Aorta (tissue), 5 donors: ENCODE results near the gene ZFHX3. TPM values are rescaled to one million over a fixed set of nuclear protein-coding genes. Genes with fewer than 3 reads are reported as not detected.

Experiments used
- ATAC-seq: fragments of 200-7000 bp; cut with Tn5 transposase; one replicate; pipeline ENCODE4 v1.9.1; 2022; ENCODE audit warnings: moderate library complexity; ENCODE audit not compliant: low FRiP score
- DNase-seq, 2 donors: peaks; one replicate each; pipeline ENCODE4 v3.0.0-alpha.2; 2020
- H3K27ac ChIP-seq, 2 donors: one replicate each; pipeline ENCODE4 v1.5.1; 2013; ENCODE audit warnings: low read length in 2 of 2, mild to moderate bottlenecking in 2 of 2, moderate library complexity in 2 of 2, control low read depth in 1 of 2, inconsistent platforms in 1 of 2, low read depth in 1 of 2
- H3K27me3 ChIP-seq, 2 donors: one replicate each; pipeline ENCODE4 v1.6.1; 2013; ENCODE audit warnings: control low read depth in 1 of 2, low read length in 1 of 2, mild to moderate bottlenecking in 1 of 2, moderate library complexity in 1 of 2; ENCODE audit not compliant: insufficient read depth in 2 of 2, control insufficient read depth in 1 of 2
- H3K36me3 ChIP-seq, 2 donors: one replicate each; pipeline ENCODE4 v1.6.1; 2013; ENCODE audit warnings: control low read depth in 1 of 2, low read length in 1 of 2, mild to moderate bottlenecking in 1 of 2; ENCODE audit not compliant: insufficient read depth in 2 of 2, control insufficient read depth in 1 of 2
- H3K4me1 ChIP-seq, 2 donors: one replicate each; pipeline ENCODE4 v1.6.1; 2013; ENCODE audit warnings: low read length in 2 of 2, control low read depth in 1 of 2, mild to moderate bottlenecking in 1 of 2, moderate library complexity in 1 of 2; ENCODE audit not compliant: insufficient read depth in 2 of 2, control insufficient read depth in 1 of 2
- H3K4me3 ChIP-seq, 2 donors: one replicate each; pipeline ENCODE4 v1.5.1; 2013; ENCODE audit warnings: low read length in 2 of 2, control low read depth in 1 of 2, mild to moderate bottlenecking in 1 of 2
- H3K9me3 ChIP-seq: one replicate; pipeline ENCODE4 v1.6.1; 2013; ENCODE audit warnings: mild to moderate bottlenecking, low read length; ENCODE audit not compliant: control insufficient read depth
- WGBS, 2 donors: extraction: QIAGEN DNeasy Blood & Tissue Kit; methylation state at CpG; one replicate each; pipeline ENCODE4 v1.1.7; 2013; 5-methylcytosine and 5-hydroxymethylcytosine counted together
- intact Hi-C, 2 donors: fragments of 100-400 bp; cut with DNase I; formaldehyde crosslinking; loops; one replicate each; pipeline versions ENCODE4 v1.14.2 to v1.15.0; 2022
- polyA plus RNA-seq, 2 donors: library from polyadenylated mRNA; stranded (reverse); fragments of 200-250 nt; gene quantifications; one replicate each; pipeline ENCODE4 v1.2.3, GENCODE V29; 2013
- total RNA-seq, 2 donors: library from RNA; stranded (reverse); fragmentation: NEBNext Ultra II Directional; extraction: Animal tissue kit (Norgen Biotek cat#: 25700); gene quantifications; one replicate each; pipeline ENCODE4 v1.2.1, GENCODE V29; 2021
- donor health status: healthy with polysubstance abuse.
- donor health status: Bipolar disorder and iron deficiency.
- donor health status: DM: no; HTN: no; CAD: no.
- donor health status: DM: no; HTN: no; CAD: no.
- donor health status: DM: yes; HTN: yes; CAD: no.

ZFHX3 gene
- total and polyA plus RNA-seq, 4 donors: 4.3 to 96.9 (median 37.7) TPM

GRCh38 chr16:72791786-72792185 is 256.1 kb downstream of the ZFHX3 start:
- H3K27ac ChIP-seq: no peak overlapping the region
- no peaks in the 10 kb centered on the region for H3K27me3 ChIP-seq
- H3K4me1 ChIP-seq: no peaks in the 10 kb centered on the region
- intact Hi-C loops: no loop called here
- ATAC-seq (no peak), DNase-seq (no peak)
- H3K36me3 ChIP-seq: peaks cover 3% of the 10 kb centered on the region in 2 donors
- H3K4me3 ChIP-seq: no peak overlapping the region
- H3K9me3 ChIP-seq: no peaks in the 10 kb centered on the region

GRCh38 chr16:72789921-72790320 is 258.0 kb downstream of the ZFHX3 start:
- DNase-seq: no peak
- Histone ChIP-seq H3K9me3 (no peaks in the 10 kb centered on the region), H3K4me3 (no peak overlapping the region), H3K4me1 (no peaks in the 10 kb centered on the region), H3K27ac (no peak overlapping the region), H3K36me3 (peaks cover 0 to 3% of the 10 kb centered on the region in 2 donors), H3K27me3 (no peaks in the 10 kb centered on the region)
- intact Hi-C loops: loop anchor here in 1 of 2 donors (5.0 kb wide), 2 partner anchors 57 to 272 kb away; no protein-coding TSS in a partner anchor
- ATAC-seq: no peak
- 95 to 97% methylated on average over 5 of the region's 5 CpGs for WGBS, 2 donors

- H3K27me3 ChIP-seq: no peaks in the 10 kb centered on the region
- peaks cover 0 to 3% of the 10 kb centered on the region in 2 donors for H3K36me3 ChIP-seq
- no peak overlapping the region for H3K27ac ChIP-seq
- ATAC-seq: no peak
- no peaks in the 10 kb centered on the region for H3K9me3 ChIP-seq
- WGBS, 2 donors: 97 to 100% methylated on average over 6 to 7 of the region's 7 CpGs
- H3K4me3 ChIP-seq: no peak overlapping the region
- DNase-seq: no peak
- intact Hi-C loops: loop anchor here in 1 of 2 donors (5.0 kb wide), 2 partner anchors 58 to 273 kb away; no protein-coding TSS in a partner anchor
- H3K4me1 ChIP-seq: no peaks in the 10 kb centered on the region
Measured at GRCh38 chr16:72789465-72789864, 258.5 kb downstream of the ZFHX3 start.

- intact Hi-C loops: loop anchor here in 1 of 2 donors (5.0 kb wide), 2 partner anchors 59 to 274 kb away; no protein-coding TSS in a partner anchor
- H3K4me3 ChIP-seq: no peak overlapping the region
- ATAC-seq: no peak
- no peak for DNase-seq
- 76 to 81% methylated on average over 18 of the region's 18 CpGs for WGBS, 2 donors
- H3K36me3 ChIP-seq: no peaks in the 10 kb centered on the region
- H3K4me1 ChIP-seq: peaks cover 0 to 4% of the 10 kb centered on the region in 2 donors
- peak overlapping the region in 1 of 2 donors; percentile 49 for H3K27ac ChIP-seq
- no peaks in the 10 kb centered on the region for H3K9me3 ChIP-seq
- no peaks in the 10 kb centered on the region for H3K27me3 ChIP-seq
Measured at GRCh38 chr16:72788269-72788809, 259.6 kb downstream of the ZFHX3 start.

GRCh38 chr16:72787514-72788268 is 260.2 kb downstream of the ZFHX3 start:
- WGBS, 2 donors: 2 to 3% methylated on average over 34 to 43 of the region's 43 CpGs
- no peaks in the 10 kb centered on the region for H3K27me3 ChIP-seq
- peak; percentile 89 for ATAC-seq
- no peaks in the 10 kb centered on the region for H3K9me3 ChIP-seq
- peak; percentile 87 to 89 for DNase-seq
- H3K27ac ChIP-seq: peak overlapping the region; percentile 94 to 95
- H3K4me1 ChIP-seq: peaks cover 0 to 4% of the 10 kb centered on the region in 2 donors
- H3K36me3 ChIP-seq: no peaks in the 10 kb centered on the region
- intact Hi-C loops: loop anchor here in 1 of 2 donors (5.0 kb wide), 2 partner anchors 60 to 275 kb away; no protein-coding TSS in a partner anchor
- H3K4me3 ChIP-seq: peak overlapping the region; percentile 30 to 45

- Histone ChIP-seq H3K9me3 (no peaks in the 10 kb centered on the region), H3K27ac (peak overlapping the region; percentile 94 to 95), H3K4me1 (peaks cover 0 to 4% of the 10 kb centered on the region in 2 donors), H3K27me3 (no peaks in the 10 kb centered on the region), H3K4me3 (peak overlapping the region; percentile 30 to 45), H3K36me3 (no peaks in the 10 kb centered on the region)
- DNase-seq (no peak), ATAC-seq (peak; percentile 5)
- intact Hi-C loops: loop anchor here in 1 of 2 donors (5.0 kb wide), 2 partner anchors 60 to 275 kb away; no protein-coding TSS in a partner anchor
- WGBS, 2 donors: 4 to 5% methylated on average over 23 of the region's 23 CpGs
Measured at GRCh38 chr16:72787130-72787513, 260.8 kb downstream of the ZFHX3 start.

- intact Hi-C loops: loop anchor here in 1 of 2 donors (5.0 kb wide), 2 partner anchors 61 to 276 kb away; no protein-coding TSS in a partner anchor
- ATAC-seq: no peak
- H3K9me3 ChIP-seq: no peaks in the 10 kb centered on the region
- H3K4me1 ChIP-seq: peaks cover 0 to 4% of the 10 kb centered on the region in 2 donors
- 22 to 23% methylated on average over 6 of the region's 6 CpGs for WGBS, 2 donors
- peak overlapping the region; percentile 16 to 32 for H3K4me3 ChIP-seq
- H3K27me3 ChIP-seq: no peaks in the 10 kb centered on the region
- no peaks in the 10 kb centered on the region for H3K36me3 ChIP-seq
- H3K27ac ChIP-seq: peak overlapping the region in 1 of 2 donors; percentile 89
- DNase-seq: no peak
Measured at GRCh38 chr16:72786606-72787005, 261.3 kb downstream of the ZFHX3 start.

GRCh38 chr16:72785886-72786285 is 262.0 kb downstream of the ZFHX3 start:
- Histone ChIP-seq H3K27me3 (no peaks in the 10 kb centered on the region), H3K4me3 (peak overlapping the region; percentile 27 to 50), H3K9me3 (no peaks in the 10 kb centered on the region), H3K27ac (no peak overlapping the region), H3K4me1 (peaks cover 0 to 4% of the 10 kb centered on the region in 2 donors), H3K36me3 (no peaks in the 10 kb centered on the region)
- ATAC-seq (no peak), DNase-seq (no peak)
- intact Hi-C loops: loop anchor here in 1 of 2 donors (5.0 kb wide), 2 partner anchors 61 to 276 kb away; no protein-coding TSS in a partner anchor
- WGBS, 2 donors: 12 to 15% methylated on average over 3 of the region's 3 CpGs
